Thoracic aorta (tissue), 2 donors: ENCODE data around the gene ADAMTSL1. TPM values are rescaled to one million over a fixed set of nuclear protein-coding genes. Genes with fewer than 3 reads are reported as not detected.
A peak's percentile ranks its signal among the peaks of the same experiment; 100 is the strongest.

Experiments
- ATAC-seq: fragments of 150-250 bp; one replicate; pipeline ENCODE4 v1.8.0; 2017; ENCODE audit warnings: low read depth; ENCODE audit not compliant: insufficient number of reproducible peaks, low FRiP score
- DNase-seq: peaks from one replicate; pipeline ENCODE4 v3.0.0-alpha.2; 2020; ENCODE audit warnings: low spot score
- H3K27ac ChIP-seq, 2 donors: fragments of 200-600 bp; sonication (generic); 1 replicate in 1 of 2; 2 replicates in 1 of 2; pipeline ENCODE4 v1.5.1; 2016; ENCODE audit warnings: mild to moderate bottlenecking in 2 of 2, moderate library complexity in 2 of 2
- H3K27me3 ChIP-seq: fragments of 200-600 bp; sonication (generic); replicated peaks from 2 replicates; pipeline ENCODE4 v1.6.0; 2016; ENCODE audit warnings: mild to moderate bottlenecking; ENCODE audit not compliant: insufficient read depth
- H3K36me3 ChIP-seq: fragments of 200-600 bp; sonication (generic); one replicate; pipeline ENCODE4 v1.5.1; 2016
- H3K4me1 ChIP-seq, 2 donors: fragments of 200-600 bp; sonication (generic); 1 replicate in 1 of 2; 2 replicates in 1 of 2; pipeline versions ENCODE4 v1.5.1 to v1.6.0; 2016; ENCODE audit warnings: low read depth in 2 of 2, mild to moderate bottlenecking in 1 of 2; ENCODE audit not compliant: control insufficient read depth in 1 of 2
- H3K4me3 ChIP-seq: fragments of 200-600 bp; sonication (generic); 2 replicates; pipeline ENCODE4 v1.5.1; 2016; ENCODE audit warnings: mild to moderate bottlenecking
- H3K9me3 ChIP-seq: fragments of 200-600 bp; sonication (generic); 2 replicates; pipeline ENCODE4 v1.5.1; 2016
- total RNA-seq, 2 donors: library from RNA; depleted of rRNA; stranded (reverse); fragments of >200 nt; gene quantifications; one replicate each; pipeline versions ENCODE4 v1.1.0 to v1.2.3, GENCODE V29; 2016
- TF ChIP-seq, protein P1 (sequence below): fragments of 200-600 bp; sonication (generic); IDR thresholded peaks from one replicate; pipeline ENCODE4 v1.5.1; 2019; ENCODE audit warnings: antibody characterized with exemption

The ADAMTSL1 gene
- total RNA-seq, 2 donors from 2014 or later, result 61.4 to 75.5 TPM

GRCh38 chr9:18623221-18624079 lies 149.5 kb downstream of the ADAMTSL1 start:
- Histone ChIP-seq H3K9me3 (no peaks in the 10 kb centered on the region), H3K27ac (no peak overlapping the region), H3K36me3 (no peaks in the 10 kb centered on the region), H3K4me1 (peaks cover 0 to 7% of the 10 kb centered on the region in 2 donors), H3K4me3 (no peak overlapping the region), H3K27me3 (no peaks in the 10 kb centered on the region)
- ATAC-seq (no peak), DNase-seq (no peak)
- TF ChIP-seq, protein P1, sequence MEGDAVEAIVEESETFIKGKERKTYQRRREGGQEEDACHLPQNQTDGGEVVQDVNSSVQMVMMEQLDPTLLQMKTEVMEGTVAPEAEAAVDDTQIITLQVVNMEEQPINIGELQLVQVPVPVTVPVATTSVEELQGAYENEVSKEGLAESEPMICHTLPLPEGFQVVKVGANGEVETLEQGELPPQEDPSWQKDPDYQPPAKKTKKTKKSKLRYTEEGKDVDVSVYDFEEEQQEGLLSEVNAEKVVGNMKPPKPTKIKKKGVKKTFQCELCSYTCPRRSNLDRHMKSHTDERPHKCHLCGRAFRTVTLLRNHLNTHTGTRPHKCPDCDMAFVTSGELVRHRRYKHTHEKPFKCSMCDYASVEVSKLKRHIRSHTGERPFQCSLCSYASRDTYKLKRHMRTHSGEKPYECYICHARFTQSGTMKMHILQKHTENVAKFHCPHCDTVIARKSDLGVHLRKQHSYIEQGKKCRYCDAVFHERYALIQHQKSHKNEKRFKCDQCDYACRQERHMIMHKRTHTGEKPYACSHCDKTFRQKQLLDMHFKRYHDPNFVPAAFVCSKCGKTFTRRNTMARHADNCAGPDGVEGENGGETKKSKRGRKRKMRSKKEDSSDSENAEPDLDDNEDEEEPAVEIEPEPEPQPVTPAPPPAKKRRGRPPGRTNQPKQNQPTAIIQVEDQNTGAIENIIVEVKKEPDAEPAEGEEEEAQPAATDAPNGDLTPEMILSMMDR, result no peak

- TF ChIP-seq, protein P1, result no peak
These were observed 152.2 kb downstream of the ADAMTSL1 start for GRCh38 chr9:18626046-18626698.

GRCh38 chr9:18629136-18629535 lies 155.2 kb downstream of the ADAMTSL1 start:
- no peaks in the 10 kb centered on the region for H3K9me3 ChIP-seq
- no peak overlapping the region for H3K4me3 ChIP-seq
- no peaks in the 10 kb centered on the region for H3K27me3 ChIP-seq
- no peaks in the 10 kb centered on the region for H3K36me3 ChIP-seq
- H3K4me1 ChIP-seq, result peaks cover 22 to 38% of the 10 kb centered on the region in 2 donors
- TF ChIP-seq, protein P1, result no peak
- no peak overlapping the region for H3K27ac ChIP-seq
- DNase-seq, result no peak
- ATAC-seq, result no peak

More at GRCh38 chr9:18626046-18626698, 152.2 kb downstream of the ADAMTSL1 start:
- no peak overlapping the region for H3K4me3 ChIP-seq
- ATAC-seq (no peak), DNase-seq (no peak)
- H3K27ac ChIP-seq, result no peak overlapping the region
- no peaks in the 10 kb centered on the region for H3K36me3 ChIP-seq
- no peaks in the 10 kb centered on the region for H3K27me3 ChIP-seq
- no peaks in the 10 kb centered on the region for H3K9me3 ChIP-seq
- H3K4me1 ChIP-seq, result peaks cover 7 to 16% of the 10 kb centered on the region in 2 donors

DNA sequence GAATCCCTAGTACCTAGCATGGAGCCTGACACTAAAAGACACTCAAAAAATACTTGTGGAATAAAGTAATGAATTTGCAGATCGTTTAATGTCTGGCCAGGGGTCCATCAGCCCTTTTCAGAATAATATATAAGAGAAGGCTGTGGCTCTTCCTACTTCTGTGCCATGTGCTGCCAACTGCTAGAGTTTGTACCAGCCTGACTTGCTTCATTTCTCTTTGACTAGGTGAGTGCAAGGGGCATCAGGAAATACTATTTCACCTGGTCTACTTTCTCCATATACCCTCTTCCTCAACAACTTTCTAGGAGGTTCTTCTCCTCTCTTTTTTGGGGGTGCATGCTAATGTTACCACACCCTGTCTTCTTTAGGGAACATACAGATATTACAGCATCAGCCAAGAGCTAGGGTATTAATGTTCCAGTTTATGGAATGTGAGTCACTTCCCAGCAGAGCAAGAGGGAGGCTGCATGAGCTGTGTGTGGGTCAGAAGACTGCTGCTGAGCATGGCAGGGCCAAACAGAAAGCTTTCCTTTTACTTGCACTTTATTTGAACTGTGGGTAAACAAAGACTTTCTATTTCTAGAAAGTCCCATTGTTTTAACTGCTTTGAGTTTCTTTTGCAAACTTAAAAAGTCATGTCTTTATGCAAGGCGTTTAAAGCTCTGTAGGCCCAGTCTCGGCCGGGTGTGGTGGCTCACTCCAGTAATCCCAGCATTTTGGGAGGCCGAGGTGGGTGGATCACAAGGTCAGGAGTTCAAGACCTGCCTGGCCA lies 158.9 kb downstream of the ADAMTSL1 start:
- Histone ChIP-seq H3K27me3 (no peaks in the 10 kb centered on the region), H3K4me1 (peaks cover 22 to 52% of the 10 kb centered on the region in 2 donors), H3K4me3 (peak overlapping the region; percentile 48), H3K36me3 (no peaks in the 10 kb centered on the region), H3K27ac (peak overlapping the region; percentile 73), H3K9me3 (no peaks in the 10 kb centered on the region)
- DNase-seq, result peak; percentile 23
- TF ChIP-seq, protein P1, result no peak
- ATAC-seq, result peak; percentile 79
